SK-N-MC (cell line): Measurements from ENCODE around the gene LRAT.

ENCODE experiments used
- EZH2 ChIP-seq: fragments of 200-600 bp; sonication (generic); IDR thresholded peaks from one replicate; pipeline ENCODE4 v1.6.1; 2017; ENCODE audit warnings: antibody characterized with exemption
- FOXP2 ChIP-seq: optimal IDR thresholded peaks from 2 replicates; pipeline ENCODE3; 2011; ENCODE audit warnings: mild to moderate bottlenecking, moderate library complexity; ENCODE audit not compliant: insufficient read depth; ENCODE audit errors: extremely low read length, control extremely low read depth

- no peak for TF ChIP-seq EZH2
- no peak for TF ChIP-seq FOXP2
These were observed 23.1 kb upstream of the LRAT start for GRCh38 chr4:154720618-154721267.
